Mesothelial cell of epicardium (in vitro differentiated cells): ENCODE data around the gene STIM1. TPM values are rescaled to one million over a fixed set of nuclear protein-coding genes. Genes with fewer than 3 reads are reported as not detected.

ENCODE experiments used
- DNase-seq, 2 experiments: peaks; one replicate each; pipeline ENCODE4 v3.0.0; 2021; ENCODE audit warnings: low spot score in 2 of 2; ENCODE audit not compliant: unreplicated experiment in 2 of 2
- H3K27ac Mint-ChIP-seq: 2 replicates; pipeline ENCODE4 v1.8.0; 2021; ENCODE audit warnings: mixed read lengths
- H3K27me3 Mint-ChIP-seq: 2 replicates; pipeline ENCODE4 v1.8.0; 2021; ENCODE audit warnings: low read depth, mixed read lengths
- H3K36me3 Mint-ChIP-seq: 2 replicates; pipeline ENCODE4 v1.8.0; 2021; ENCODE audit warnings: mixed read lengths
- H3K4me1 Mint-ChIP-seq: 2 replicates; pipeline ENCODE4 v1.8.0; 2021; ENCODE audit warnings: mixed read lengths
- H3K4me3 Mint-ChIP-seq: 2 replicates; pipeline ENCODE4 v1.8.0; 2021; ENCODE audit warnings: mild to moderate bottlenecking, moderate library complexity, mixed read lengths
- H3K9me3 Mint-ChIP-seq: 2 replicates; pipeline ENCODE4 v1.8.0; 2021; ENCODE audit warnings: mixed read lengths
- CTCF ChIP-seq: fragments of 200-600 bp; sonication (generic); IDR thresholded peaks from one replicate; pipeline ENCODE4 v1.5.0; 2021; ENCODE audit warnings: antibody characterized with exemption; ENCODE audit not compliant: unreplicated experiment
- total RNA-seq: library from RNA; stranded (reverse); gene quantifications from 3 replicates; pipeline ENCODE4 v1.2.1, GENCODE V29; 2021

STIM1 gene
- total RNA-seq, 1 donor from 2014 or later, result 43.7 TPM

GRCh38 chr11:3901249-3902025, 46.0 kb downstream of the STIM1 start:
- no peak overlapping the region for H3K4me3 Mint-ChIP-seq

GRCh38 chr11:3902441-3902840, 47.0 kb downstream of the STIM1 start:
- no peaks in the 10 kb centered on the region for H3K27me3 Mint-ChIP-seq
- H3K4me3 Mint-ChIP-seq, result no peak overlapping the region
- H3K9me3 Mint-ChIP-seq, result no peaks in the 10 kb centered on the region
- DNase-seq, result no peak
- no peaks in the 10 kb centered on the region for H3K36me3 Mint-ChIP-seq
- no peak for TF ChIP-seq CTCF
- H3K4me1 Mint-ChIP-seq, result peaks cover 24% of the 10 kb centered on the region
- peak overlapping the region; percentile 50 for H3K27ac Mint-ChIP-seq

More at GRCh38 chr11:3901249-3902025, 46.0 kb downstream of the STIM1 start:
- no peak for DNase-seq
- no peaks in the 10 kb centered on the region for H3K36me3 Mint-ChIP-seq
- H3K4me1 Mint-ChIP-seq, result peaks cover 21% of the 10 kb centered on the region
- H3K27me3 Mint-ChIP-seq, result no peaks in the 10 kb centered on the region
- TF ChIP-seq CTCF, result no peak
- no peaks in the 10 kb centered on the region for H3K9me3 Mint-ChIP-seq
- no peak overlapping the region for H3K27ac Mint-ChIP-seq

- H3K4me3 Mint-ChIP-seq, result no peak overlapping the region
- no peaks in the 10 kb centered on the region for H3K36me3 Mint-ChIP-seq
- H3K9me3 Mint-ChIP-seq, result no peaks in the 10 kb centered on the region
- H3K27me3 Mint-ChIP-seq, result no peaks in the 10 kb centered on the region
- peaks cover 27% of the 10 kb centered on the region for H3K4me1 Mint-ChIP-seq
- TF ChIP-seq CTCF, result no peak
- no peak for DNase-seq
- no peak overlapping the region for H3K27ac Mint-ChIP-seq
Observed at GRCh38 chr11:3903207-3903896, 47.9 kb downstream of the STIM1 start.

GRCh38 chr11:3904228-3904627, 48.8 kb downstream of the STIM1 start:
- no peaks in the 10 kb centered on the region for H3K36me3 Mint-ChIP-seq
- H3K27ac Mint-ChIP-seq, result peak overlapping the region; percentile 47
- no peaks in the 10 kb centered on the region for H3K9me3 Mint-ChIP-seq
- no peak for TF ChIP-seq CTCF
- no peak for DNase-seq
- H3K4me1 Mint-ChIP-seq, result peaks cover 27% of the 10 kb centered on the region
- no peak overlapping the region for H3K4me3 Mint-ChIP-seq
- H3K27me3 Mint-ChIP-seq, result no peaks in the 10 kb centered on the region

GRCh38 chr11:3905080-3905953, 49.9 kb downstream of the STIM1 start:
- TF ChIP-seq CTCF, result no peak
- peak overlapping the region; percentile 47 for H3K27ac Mint-ChIP-seq
- no peaks in the 10 kb centered on the region for H3K36me3 Mint-ChIP-seq
- H3K9me3 Mint-ChIP-seq, result no peaks in the 10 kb centered on the region
- H3K4me1 Mint-ChIP-seq, result peaks cover 27% of the 10 kb centered on the region
- no peak overlapping the region for H3K4me3 Mint-ChIP-seq
- no peak for DNase-seq
- H3K27me3 Mint-ChIP-seq, result no peaks in the 10 kb centered on the region
